Liver (tissue), 3 donors: ENCODE results near the gene KRTAP13-4.

Experiments used
- ATF3 ChIP-seq: IDR thresholded peaks from 2 replicates; pipeline ENCODE4 v1.6.1; 2016; ENCODE audit warnings: antibody characterized with exemption
- CTCF ChIP-seq: fragments of 150-350 bp; IDR thresholded peaks from 2 replicates; pipeline ENCODE4 v1.5.1; 2017; ENCODE audit warnings: improper control_type of control experiment, low read depth, low read length; ENCODE audit not compliant: missing input control
- JUND ChIP-seq, 2 donors: IDR thresholded peaks; 2 replicates each; pipeline ENCODE4 v1.6.1; 2016; ENCODE audit warnings: antibody characterized with exemption in 2 of 2
- MAX ChIP-seq: IDR thresholded peaks from 2 replicates; pipeline ENCODE4 v1.6.1; 2016; ENCODE audit warnings: antibody characterized with exemption
- RAD21 ChIP-seq, 2 donors: IDR thresholded peaks; 2 replicates each; pipeline ENCODE4 v1.6.1; 2016; ENCODE audit warnings: antibody characterized with exemption in 2 of 2, mild to moderate bottlenecking in 2 of 2
- RXRA ChIP-seq, 2 donors: IDR thresholded peaks; 2 replicates each; pipeline ENCODE4 v1.6.1; 2017 to 2018; ENCODE audit warnings: antibody characterized with exemption in 2 of 2, mild to moderate bottlenecking in 1 of 2
- donor health status: healthy.
- donor health status: healthy.

- TF ChIP-seq CTCF: peak; percentile 58
- peak; percentile 48 to 71 for TF ChIP-seq RAD21 (IDR thresholded peaks at IDR 0.05)
- no peak for TF ChIP-seq RXRA (IDR thresholded peaks at IDR 0.05)
- no peak for TF ChIP-seq MAX
- no peak for TF ChIP-seq ATF3
- no peak for TF ChIP-seq JUND (IDR thresholded peaks at IDR 0.05)
These were observed 4.1 kb downstream of the KRTAP13-4 start for GRCh38 chr21:30434033-30434631.
